Stomach (tissue), 4 donors: Measurements from ENCODE around the gene MEGF8.

ENCODE experiments used
- POLR2A ChIP-seq, 4 donors: fragments of 450-650 bp; IDR thresholded peaks; one replicate each; pipeline ENCODE4 v1.6.1; 2016; ENCODE audit warnings: antibody characterized with exemption in 4 of 4, control low read depth in 2 of 4, mild to moderate bottlenecking in 1 of 4, moderate library complexity in 1 of 4
- TF ChIP-seq, protein P1 (sequence below), 7 experiments: fragments of 450-650 bp in 4 of 7; fragments of 200-600 bp in 3 of 7; sonication (generic) in 3 of 7; IDR thresholded peaks; one replicate each; pipeline ENCODE4 v1.5.1; 2016 to 2019; ENCODE audit warnings: antibody characterized with exemption in 7 of 7, control low read depth in 2 of 7, mild to moderate bottlenecking in 1 of 7

DNA sequence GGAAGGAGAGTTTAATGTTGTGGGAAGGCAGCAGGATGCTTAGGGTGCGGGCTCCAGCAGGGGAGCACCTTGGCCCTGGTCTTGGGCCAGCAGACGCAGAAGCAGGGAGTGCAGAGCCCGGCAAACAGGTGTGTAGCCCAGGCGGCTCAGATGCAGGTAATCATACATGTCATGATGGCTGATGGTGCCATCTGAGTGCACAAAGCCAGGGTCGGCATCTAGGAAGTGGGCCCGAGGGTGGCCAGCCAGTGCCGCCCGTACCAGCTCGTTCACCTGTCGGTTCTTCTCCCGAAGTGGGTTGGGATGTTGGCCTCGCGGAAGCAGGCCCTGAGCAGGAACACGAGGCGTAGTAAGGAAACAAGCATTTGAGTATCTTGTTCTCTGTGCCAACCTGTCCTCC lies 28.4 kb upstream of the MEGF8 start:
- TF ChIP-seq, protein P1, sequence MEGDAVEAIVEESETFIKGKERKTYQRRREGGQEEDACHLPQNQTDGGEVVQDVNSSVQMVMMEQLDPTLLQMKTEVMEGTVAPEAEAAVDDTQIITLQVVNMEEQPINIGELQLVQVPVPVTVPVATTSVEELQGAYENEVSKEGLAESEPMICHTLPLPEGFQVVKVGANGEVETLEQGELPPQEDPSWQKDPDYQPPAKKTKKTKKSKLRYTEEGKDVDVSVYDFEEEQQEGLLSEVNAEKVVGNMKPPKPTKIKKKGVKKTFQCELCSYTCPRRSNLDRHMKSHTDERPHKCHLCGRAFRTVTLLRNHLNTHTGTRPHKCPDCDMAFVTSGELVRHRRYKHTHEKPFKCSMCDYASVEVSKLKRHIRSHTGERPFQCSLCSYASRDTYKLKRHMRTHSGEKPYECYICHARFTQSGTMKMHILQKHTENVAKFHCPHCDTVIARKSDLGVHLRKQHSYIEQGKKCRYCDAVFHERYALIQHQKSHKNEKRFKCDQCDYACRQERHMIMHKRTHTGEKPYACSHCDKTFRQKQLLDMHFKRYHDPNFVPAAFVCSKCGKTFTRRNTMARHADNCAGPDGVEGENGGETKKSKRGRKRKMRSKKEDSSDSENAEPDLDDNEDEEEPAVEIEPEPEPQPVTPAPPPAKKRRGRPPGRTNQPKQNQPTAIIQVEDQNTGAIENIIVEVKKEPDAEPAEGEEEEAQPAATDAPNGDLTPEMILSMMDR (IDR thresholded peaks at IDR 0.05) = no peak
- no peak for TF ChIP-seq POLR2A (IDR thresholded peaks at IDR 0.05)
